Fibroblast of villous mesenchyme (primary cell): ENCODE results near the gene ECT2. TPM values are rescaled to one million over a fixed set of nuclear protein-coding genes. Genes with fewer than 3 reads are reported as not detected.
"Not testable (repeated sequence)": the region's sequence is repeated elsewhere in the genome, so short reads cannot be mapped to it uniquely, and the experiment has no call there.

Source experiments
- DNase-seq: peaks from one replicate; pipeline ENCODE4 v3.0.0-alpha.2; 2010; ENCODE audit warnings: low read depth
- H3K4me3 ChIP-seq: 2 replicates; pipeline ENCODE4 v1.5.1; 2011; ENCODE audit warnings: low read depth, mild to moderate bottlenecking, low read length
- total RNA-seq: library from RNA; depleted of rRNA; stranded (reverse); fragments of >200 nt; gene quantifications from 2 replicates; pipeline ENCODE4 v1.2.3, GENCODE V29; 2012
- TF ChIP-seq, protein P1 (sequence below): IDR thresholded peaks from 2 replicates; pipeline ENCODE4 v1.5.1; 2012; ENCODE audit warnings: low read depth, mild to moderate bottlenecking, low read length; ENCODE audit not compliant: insufficient read depth

The ECT2 gene
- total RNA-seq, 1 donor = 73.4 TPM

DNA sequence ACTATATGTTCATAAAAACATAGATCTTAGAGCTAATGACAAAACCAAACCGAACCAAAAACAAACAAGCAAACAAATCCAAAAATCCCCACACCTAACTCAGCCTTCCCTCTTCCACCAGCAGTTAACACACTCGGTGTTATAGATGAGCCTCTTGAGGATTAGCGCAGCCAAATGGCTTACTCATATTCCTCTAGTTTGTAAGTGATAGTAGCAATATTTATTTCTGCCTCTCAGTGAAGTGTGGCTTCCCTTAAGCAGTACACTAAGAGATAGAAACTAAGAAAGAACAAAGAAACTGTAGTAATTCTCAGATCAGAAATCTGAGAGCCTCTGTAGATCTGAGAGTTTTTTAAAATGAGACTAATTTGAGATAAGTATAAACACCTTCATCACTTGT is 37.2 kb upstream of the ECT2 start:
- H3K4me3 ChIP-seq = no peak overlapping the region
- TF ChIP-seq, protein P1, sequence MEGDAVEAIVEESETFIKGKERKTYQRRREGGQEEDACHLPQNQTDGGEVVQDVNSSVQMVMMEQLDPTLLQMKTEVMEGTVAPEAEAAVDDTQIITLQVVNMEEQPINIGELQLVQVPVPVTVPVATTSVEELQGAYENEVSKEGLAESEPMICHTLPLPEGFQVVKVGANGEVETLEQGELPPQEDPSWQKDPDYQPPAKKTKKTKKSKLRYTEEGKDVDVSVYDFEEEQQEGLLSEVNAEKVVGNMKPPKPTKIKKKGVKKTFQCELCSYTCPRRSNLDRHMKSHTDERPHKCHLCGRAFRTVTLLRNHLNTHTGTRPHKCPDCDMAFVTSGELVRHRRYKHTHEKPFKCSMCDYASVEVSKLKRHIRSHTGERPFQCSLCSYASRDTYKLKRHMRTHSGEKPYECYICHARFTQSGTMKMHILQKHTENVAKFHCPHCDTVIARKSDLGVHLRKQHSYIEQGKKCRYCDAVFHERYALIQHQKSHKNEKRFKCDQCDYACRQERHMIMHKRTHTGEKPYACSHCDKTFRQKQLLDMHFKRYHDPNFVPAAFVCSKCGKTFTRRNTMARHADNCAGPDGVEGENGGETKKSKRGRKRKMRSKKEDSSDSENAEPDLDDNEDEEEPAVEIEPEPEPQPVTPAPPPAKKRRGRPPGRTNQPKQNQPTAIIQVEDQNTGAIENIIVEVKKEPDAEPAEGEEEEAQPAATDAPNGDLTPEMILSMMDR = no peak
- DNase-seq = no peak

DNA sequence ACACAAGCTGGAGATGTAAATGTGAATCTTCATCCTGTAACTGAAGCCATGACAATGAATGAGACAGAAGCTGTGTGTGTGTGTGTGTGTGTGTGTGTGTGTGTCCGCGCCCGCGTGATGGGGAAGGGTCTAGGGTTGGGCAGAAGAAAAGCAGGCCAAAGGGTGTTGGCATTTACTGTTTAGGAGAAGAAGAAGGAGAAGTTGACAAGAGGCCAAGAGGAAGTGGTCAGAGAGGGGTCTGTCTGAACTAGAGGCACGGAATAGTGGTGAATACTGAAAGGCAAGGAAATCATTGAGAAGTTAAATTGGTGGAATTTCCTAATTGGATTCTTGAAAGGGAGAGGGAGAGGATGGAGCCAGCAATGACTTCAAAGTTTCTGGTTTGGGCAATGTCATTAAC is 34.0 kb upstream of the ECT2 start:
- DNase-seq = no peak

DNA sequence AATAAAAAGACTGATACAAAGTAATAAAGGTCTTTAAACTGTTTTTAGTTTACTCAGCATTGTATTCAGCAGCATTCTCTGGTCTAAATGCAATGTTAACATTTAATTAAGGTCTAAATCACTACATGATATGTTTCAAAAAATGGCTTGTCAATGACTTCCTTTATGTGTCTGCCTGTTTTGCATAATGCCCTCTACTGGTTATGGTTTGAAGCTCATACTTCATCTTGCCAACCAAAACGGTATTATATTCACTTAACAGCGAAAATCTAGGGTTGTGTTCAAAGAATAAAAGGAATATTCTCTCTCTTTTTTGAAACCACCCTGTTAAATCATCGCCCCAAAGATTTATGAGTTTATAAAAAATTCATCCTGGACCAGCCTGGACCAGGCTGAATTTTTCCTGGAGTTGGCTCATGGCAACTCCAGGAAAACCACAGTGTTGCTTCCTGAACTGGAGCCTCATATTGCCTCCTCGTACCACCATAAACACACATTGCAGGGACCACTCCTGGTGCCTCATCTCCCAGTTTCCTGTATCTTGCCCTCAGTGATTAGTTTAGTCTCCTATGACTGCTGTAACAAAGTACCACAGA is 32.9 kb upstream of the ECT2 start:
- no peak for DNase-seq
- no peak overlapping the region for H3K4me3 ChIP-seq
- TF ChIP-seq, protein P1 = peak; percentile 45

More for the DNA sequence above, 34.0 kb upstream of the ECT2 start:
- no peak overlapping the region for H3K4me3 ChIP-seq
- TF ChIP-seq, protein P1 = no peak

DNA sequence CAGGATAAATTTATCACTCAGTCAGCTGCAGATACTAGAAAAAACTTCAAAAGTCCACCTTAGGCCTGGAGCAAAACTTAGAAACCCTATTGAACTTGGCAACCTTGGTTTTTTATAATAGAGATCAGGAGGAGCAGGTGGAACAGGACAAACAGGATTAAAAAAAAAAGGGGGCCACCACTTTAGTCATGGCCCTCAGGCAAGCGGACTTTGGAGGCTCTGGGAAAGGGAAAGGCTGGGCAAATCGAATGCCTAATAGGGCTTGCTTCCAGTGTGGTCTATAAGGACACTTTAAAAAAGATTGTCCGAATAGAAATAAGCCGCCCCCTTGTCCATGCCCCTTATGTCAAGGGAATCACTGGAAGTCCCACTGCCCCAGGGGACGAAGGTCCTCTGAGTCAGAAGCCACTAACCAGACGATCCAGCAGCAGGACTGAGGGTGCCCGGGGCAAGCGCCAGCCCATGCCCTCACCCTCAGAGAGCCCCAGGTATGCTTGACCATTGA is 27.9 kb upstream of the ECT2 start:
- DNase-seq, H3K4me3 ChIP-seq: not testable (repeated sequence)

DNA sequence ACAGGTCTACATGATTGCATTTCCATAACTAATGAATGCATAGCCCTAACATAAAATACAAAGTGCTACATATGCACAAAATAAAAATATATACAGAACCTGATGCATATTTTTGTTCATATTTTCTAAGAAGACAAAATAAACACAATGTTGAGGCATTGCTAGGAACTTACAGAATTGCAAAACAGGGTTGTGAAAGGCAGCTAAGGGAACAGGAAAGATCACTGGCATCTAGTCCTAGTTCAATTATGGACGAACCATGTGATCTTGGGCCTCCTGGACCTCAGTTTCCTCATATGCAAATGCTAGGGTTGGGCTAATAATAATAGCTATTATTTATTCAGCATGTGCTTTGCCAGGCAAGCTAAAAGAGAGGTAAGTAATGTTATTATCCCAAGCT is 24.1 kb upstream of the ECT2 start:
- no peak for DNase-seq
- TF ChIP-seq, protein P1 = no peak
- H3K4me3 ChIP-seq = no peak overlapping the region

DNA sequence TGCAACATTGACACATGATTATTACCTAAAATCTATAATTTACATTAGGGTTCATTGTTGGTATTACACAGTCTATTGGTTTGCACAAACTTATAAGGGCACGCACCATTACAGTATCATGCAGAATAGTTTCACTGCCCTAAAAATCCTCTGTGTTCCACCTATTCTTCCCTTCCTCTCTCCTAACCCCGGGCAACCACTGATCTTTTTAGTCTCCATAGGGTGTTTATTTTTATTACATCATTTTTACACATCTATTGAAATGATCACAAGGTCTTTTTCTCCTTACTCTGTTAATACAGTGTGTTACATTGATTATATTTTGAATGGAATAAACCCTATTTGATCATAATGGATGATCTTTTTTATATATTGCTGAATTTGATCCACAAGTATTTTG is 15.5 kb upstream of the ECT2 start:
- H3K4me3 ChIP-seq = no peak overlapping the region
- TF ChIP-seq, protein P1 = no peak
- no peak for DNase-seq

DNA sequence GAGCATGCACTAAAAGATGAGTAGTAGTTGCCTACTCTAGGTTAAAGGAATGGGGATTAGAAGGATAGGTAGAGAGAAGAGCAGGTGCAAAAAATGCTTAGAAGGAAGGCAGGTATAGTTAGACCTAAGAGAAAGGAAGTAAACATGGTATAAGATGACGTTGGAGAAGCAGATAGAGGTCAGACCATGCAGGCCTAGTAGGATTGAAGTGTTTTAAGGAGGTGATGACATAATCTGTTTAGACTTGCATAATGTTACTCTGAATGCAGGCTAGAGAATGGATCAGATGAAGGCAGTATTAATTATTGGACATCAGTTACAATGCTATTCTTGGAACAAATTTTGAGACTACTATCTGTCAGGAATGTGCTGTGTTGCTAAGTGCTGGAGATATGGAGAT is 11.1 kb upstream of the ECT2 start:
- no peak overlapping the region for H3K4me3 ChIP-seq
- DNase-seq = no peak
- TF ChIP-seq, protein P1 = no peak
